ENCODE measurements around the gene PNMA8A. TPM values are rescaled to one million over a fixed set of nuclear protein-coding genes. Genes with fewer than 3 reads are reported as not detected.

Gene PNMA8A
- polyA plus RNA-seq, 1 donor (not counting 4 experiments of a cell fraction or from before 2014, with no cell fraction given) = 0.24 TPM

DNA sequence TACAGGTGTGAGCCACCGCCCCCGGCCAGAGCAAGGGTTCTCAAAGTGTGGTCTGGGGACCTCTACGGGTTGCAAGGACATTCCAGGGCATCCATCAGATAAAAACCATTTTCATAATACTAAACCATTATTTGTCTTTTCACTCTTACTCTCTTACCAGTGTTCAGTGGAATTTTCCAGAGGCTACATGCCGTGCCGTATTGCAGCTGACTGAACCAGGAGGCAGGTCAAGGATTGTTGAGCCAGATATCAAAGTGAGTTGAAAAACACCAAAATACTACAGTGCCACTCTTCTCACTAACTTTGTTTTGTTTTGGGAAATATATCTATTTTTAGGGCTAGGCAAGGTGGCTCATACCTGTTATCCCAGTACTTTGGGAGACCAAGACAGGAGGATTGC is 31.5 kb upstream of the PNMA8A start:
- dilution Hi-C loops (cut with MboI; ENCODE audit: extremely low pct_ligation_motif_present, low sequenced_read_pairs) = no loop called here
- TF ChIP-seq EZH2 (IDR thresholded peaks at IDR 0.05; ENCODE audit: low read length) = no peak
- TF ChIP-seq, protein P1, sequence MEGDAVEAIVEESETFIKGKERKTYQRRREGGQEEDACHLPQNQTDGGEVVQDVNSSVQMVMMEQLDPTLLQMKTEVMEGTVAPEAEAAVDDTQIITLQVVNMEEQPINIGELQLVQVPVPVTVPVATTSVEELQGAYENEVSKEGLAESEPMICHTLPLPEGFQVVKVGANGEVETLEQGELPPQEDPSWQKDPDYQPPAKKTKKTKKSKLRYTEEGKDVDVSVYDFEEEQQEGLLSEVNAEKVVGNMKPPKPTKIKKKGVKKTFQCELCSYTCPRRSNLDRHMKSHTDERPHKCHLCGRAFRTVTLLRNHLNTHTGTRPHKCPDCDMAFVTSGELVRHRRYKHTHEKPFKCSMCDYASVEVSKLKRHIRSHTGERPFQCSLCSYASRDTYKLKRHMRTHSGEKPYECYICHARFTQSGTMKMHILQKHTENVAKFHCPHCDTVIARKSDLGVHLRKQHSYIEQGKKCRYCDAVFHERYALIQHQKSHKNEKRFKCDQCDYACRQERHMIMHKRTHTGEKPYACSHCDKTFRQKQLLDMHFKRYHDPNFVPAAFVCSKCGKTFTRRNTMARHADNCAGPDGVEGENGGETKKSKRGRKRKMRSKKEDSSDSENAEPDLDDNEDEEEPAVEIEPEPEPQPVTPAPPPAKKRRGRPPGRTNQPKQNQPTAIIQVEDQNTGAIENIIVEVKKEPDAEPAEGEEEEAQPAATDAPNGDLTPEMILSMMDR (optimal IDR thresholded peaks at IDR 0.05 in 1 of 3, IDR thresholded peaks at IDR 0.05 in 1 of 3, conservative IDR thresholded peaks at IDR 0.05 in 1 of 3; ENCODE audit: extremely low read depth in 1 of 3, insufficient read depth in 2 of 3, low read length in 3 of 3) = no peak
- H3K4me3 ChIP-seq (ENCODE audit: control insufficient read depth in 2 of 3, extremely low read depth in 1 of 3, insufficient read depth in 2 of 3, low read depth in 1 of 3, low read length in 3 of 3) = no peak overlapping the region
- FAIRE-seq (no peak), DNase-seq (ENCODE audit: low read depth, low spot score) (no peak)
- no peaks in the 10 kb centered on the region for H3K9me3 ChIP-seq (ENCODE audit: control insufficient read depth, low read depth, low read length)
- no peak overlapping the region for H3K9ac ChIP-seq (ENCODE audit: control insufficient read depth, extremely low read depth, insufficient read depth, low read length)
- H3K27ac ChIP-seq (ENCODE audit: control insufficient read depth, insufficient read depth, low read length) = no peak overlapping the region
- no peaks in the 10 kb centered on the region for H3K36me3 ChIP-seq (ENCODE audit: control insufficient read depth in 2 of 2, extremely low read depth in 1 of 2, insufficient read depth in 2 of 2, low read length in 2 of 2)
- H3K4me2 ChIP-seq (ENCODE audit: control insufficient read depth, extremely low read depth, insufficient read depth, low read depth, low read length) = no peak overlapping the region
- H3K79me2 ChIP-seq (ENCODE audit: control insufficient read depth, insufficient read depth, low read length) = no peaks in the 10 kb centered on the region
- H3K9me1 ChIP-seq (ENCODE audit: control insufficient read depth, extremely low read depth, insufficient read depth, low read length) = no peaks in the 10 kb centered on the region
- H4K20me1 ChIP-seq (ENCODE audit: control insufficient read depth, extremely low read depth, insufficient read depth, low read length) = no peaks in the 10 kb centered on the region
- no peak overlapping the region for H2AFZ ChIP-seq (ENCODE audit: control insufficient read depth, low read length)
- H3K4me1 ChIP-seq (ENCODE audit: control insufficient read depth, extremely low read depth, insufficient read depth, low read length) = no peaks in the 10 kb centered on the region
- H3K27me3 ChIP-seq (ENCODE audit: control insufficient read depth, extremely low read depth, insufficient read depth, low read length) = peaks cover 3% of the 10 kb centered on the region

DNA sequence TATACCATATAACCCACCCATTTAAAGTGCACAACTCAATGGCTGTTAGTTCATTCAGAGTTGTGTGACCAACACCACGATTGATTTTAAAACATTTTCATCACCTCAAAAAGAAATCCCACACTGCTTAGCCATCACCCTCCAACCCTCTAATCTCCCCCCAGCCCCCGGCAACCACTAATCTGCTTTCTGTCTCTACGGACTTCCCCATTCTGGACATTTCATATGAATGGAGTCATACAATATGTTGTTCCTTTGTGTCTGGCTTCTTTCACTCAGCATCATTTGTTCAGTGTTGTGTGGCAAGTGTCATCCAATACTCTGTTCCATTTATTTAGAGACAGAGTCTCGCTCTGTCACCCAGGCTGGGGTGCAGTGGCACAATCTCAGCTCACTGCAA is 28.3 kb upstream of the PNMA8A start:
- no peaks in the 10 kb centered on the region for H4K20me1 ChIP-seq (ENCODE audit: control insufficient read depth, extremely low read depth, insufficient read depth, low read length)
- H3K27me3 ChIP-seq (ENCODE audit: control insufficient read depth, extremely low read depth, insufficient read depth, low read length) = peaks cover under 1% of the 10 kb centered on the region
- no peaks in the 10 kb centered on the region for H3K9me1 ChIP-seq (ENCODE audit: control insufficient read depth, extremely low read depth, insufficient read depth, low read length)
- no peaks in the 10 kb centered on the region for H3K79me2 ChIP-seq (ENCODE audit: control insufficient read depth, insufficient read depth, low read length)
- dilution Hi-C loops (cut with MboI; ENCODE audit: extremely low pct_ligation_motif_present, low sequenced_read_pairs) = no loop called here
- no peaks in the 10 kb centered on the region for H3K4me1 ChIP-seq (ENCODE audit: control insufficient read depth, extremely low read depth, insufficient read depth, low read length)
- H2AFZ ChIP-seq (ENCODE audit: control insufficient read depth, low read length) = no peak overlapping the region
- H3K9ac ChIP-seq (ENCODE audit: control insufficient read depth, extremely low read depth, insufficient read depth, low read length) = no peak overlapping the region
- no peaks in the 10 kb centered on the region for H3K36me3 ChIP-seq (ENCODE audit: control insufficient read depth in 2 of 2, extremely low read depth in 1 of 2, insufficient read depth in 2 of 2, low read length in 2 of 2)
- no peak overlapping the region for H3K27ac ChIP-seq (ENCODE audit: control insufficient read depth, insufficient read depth, low read length)
- H3K4me2 ChIP-seq (ENCODE audit: control insufficient read depth, extremely low read depth, insufficient read depth, low read depth, low read length) = no peak overlapping the region
- TF ChIP-seq EZH2 (IDR thresholded peaks at IDR 0.05; ENCODE audit: low read length) = no peak
- TF ChIP-seq, protein P1 (optimal IDR thresholded peaks at IDR 0.05 in 1 of 3, IDR thresholded peaks at IDR 0.05 in 1 of 3, conservative IDR thresholded peaks at IDR 0.05 in 1 of 3; ENCODE audit: extremely low read depth in 1 of 3, insufficient read depth in 2 of 3, low read length in 3 of 3) = no peak
- H3K9me3 ChIP-seq (ENCODE audit: control insufficient read depth, low read depth, low read length) = no peaks in the 10 kb centered on the region
- no peak for DNase-seq (ENCODE audit: low read depth, low spot score)
- FAIRE-seq = no peak
- H3K4me3 ChIP-seq (ENCODE audit: control insufficient read depth in 2 of 3, extremely low read depth in 1 of 3, insufficient read depth in 2 of 3, low read depth in 1 of 3, low read length in 3 of 3) = no peak overlapping the region

All from keratinocyte (primary cell).